Limb (tissue), 2 donors: Measurements from ENCODE around the gene IL3.

Source experiments
- DNase-seq, 2 donors: peaks; one replicate each; pipeline ENCODE4 v3.0.0-alpha.2; 2016; ENCODE audit errors: extremely low spot score in 2 of 2

Gene IL3

GRCh38 chr5:132056610-132057497, 3.6 kb upstream of the IL3 start:
- peak in 1 of 2 donors; percentile 15 for DNase-seq

DNA sequence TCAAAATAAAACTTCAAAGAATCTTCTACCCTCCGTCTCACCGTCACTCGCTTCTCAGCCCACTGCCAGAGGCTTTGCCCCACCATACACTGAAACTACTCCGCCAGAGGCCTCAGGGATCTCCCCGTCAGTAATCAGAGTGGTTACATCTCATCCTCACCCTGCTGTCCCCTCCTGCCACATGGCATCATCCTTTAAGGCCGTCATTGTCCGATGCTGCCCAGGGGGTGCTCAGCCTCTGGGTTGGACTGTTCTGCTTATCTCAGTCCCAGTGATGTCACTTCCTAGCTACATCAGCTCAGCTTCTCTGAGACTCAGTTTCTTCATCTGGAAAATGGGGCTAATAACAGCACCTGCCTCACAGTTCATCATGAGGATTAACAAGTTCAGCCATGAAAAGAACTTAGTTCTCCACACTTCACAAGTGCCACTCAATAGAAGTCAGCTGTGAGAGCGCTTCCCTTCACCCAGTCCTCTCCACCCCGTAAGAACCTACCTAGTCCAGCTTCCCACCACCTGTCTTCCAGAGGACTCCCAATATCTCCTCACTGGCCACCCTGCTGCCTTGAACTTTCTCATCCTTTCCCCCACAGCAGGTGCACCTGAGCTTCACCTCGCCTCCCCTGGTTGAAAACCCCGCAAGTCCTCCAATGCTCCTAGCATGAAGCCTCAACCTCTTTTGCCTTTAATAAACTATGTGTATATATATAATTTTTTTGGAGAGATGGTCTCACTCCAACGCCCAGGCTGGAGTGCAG, 2.8 kb upstream of the IL3 start:
- DNase-seq: peak in 1 of 2 donors; percentile 10

DNA sequence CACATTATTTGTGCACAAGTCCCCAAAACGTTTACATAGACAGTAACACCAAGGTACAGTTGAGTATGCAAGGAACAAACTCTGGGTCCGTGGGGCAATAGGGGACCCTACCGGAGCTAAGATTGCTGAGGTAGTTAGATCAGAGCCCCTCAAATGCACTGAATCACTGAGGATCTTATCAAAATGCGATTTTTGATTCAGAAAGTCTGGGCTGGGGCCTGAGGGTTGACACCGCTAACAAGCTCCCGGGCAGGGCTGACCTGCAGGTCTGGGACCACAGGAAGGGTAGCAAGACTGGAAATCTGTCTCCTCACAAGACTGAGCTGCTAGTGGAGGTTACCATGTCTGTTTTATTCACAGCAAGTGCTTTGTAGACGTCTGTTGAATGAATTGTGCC, 1.8 kb upstream of the IL3 start:
- DNase-seq: peak in 1 of 2 donors; percentile 2

DNA sequence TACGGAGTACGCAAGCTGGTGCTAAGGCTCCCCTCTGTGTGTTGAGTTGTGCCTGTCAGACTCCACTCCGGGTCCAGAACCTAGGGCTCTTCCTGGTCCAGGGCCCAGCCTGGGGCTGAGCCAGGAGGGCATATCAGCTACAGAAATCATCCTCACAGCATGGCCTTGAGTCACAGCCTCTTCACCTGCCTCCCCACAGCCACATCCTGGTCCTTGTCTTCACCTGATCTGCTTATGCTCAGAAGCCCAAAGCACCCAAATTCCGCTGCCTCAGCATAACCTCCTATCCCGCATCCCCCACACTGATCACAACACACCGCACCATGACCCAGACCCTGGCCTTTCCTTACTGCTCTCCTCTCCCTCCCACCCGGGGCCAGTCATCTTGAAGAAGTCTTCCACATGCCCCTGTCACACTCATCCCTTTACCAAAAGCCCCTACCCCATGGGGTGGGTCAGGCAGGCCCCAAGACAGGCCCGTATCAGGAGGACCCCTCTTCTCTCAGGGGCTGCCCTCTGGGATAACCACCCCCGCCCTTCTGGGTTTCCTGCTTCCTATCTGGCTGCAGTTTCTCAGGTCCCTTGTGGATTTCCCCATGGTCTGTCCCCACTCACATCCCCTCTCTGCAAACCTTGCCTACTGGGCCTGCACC, 1.3 kb upstream of the IL3 start:
- peak in 1 of 2 donors; percentile 13 for DNase-seq

DNA sequence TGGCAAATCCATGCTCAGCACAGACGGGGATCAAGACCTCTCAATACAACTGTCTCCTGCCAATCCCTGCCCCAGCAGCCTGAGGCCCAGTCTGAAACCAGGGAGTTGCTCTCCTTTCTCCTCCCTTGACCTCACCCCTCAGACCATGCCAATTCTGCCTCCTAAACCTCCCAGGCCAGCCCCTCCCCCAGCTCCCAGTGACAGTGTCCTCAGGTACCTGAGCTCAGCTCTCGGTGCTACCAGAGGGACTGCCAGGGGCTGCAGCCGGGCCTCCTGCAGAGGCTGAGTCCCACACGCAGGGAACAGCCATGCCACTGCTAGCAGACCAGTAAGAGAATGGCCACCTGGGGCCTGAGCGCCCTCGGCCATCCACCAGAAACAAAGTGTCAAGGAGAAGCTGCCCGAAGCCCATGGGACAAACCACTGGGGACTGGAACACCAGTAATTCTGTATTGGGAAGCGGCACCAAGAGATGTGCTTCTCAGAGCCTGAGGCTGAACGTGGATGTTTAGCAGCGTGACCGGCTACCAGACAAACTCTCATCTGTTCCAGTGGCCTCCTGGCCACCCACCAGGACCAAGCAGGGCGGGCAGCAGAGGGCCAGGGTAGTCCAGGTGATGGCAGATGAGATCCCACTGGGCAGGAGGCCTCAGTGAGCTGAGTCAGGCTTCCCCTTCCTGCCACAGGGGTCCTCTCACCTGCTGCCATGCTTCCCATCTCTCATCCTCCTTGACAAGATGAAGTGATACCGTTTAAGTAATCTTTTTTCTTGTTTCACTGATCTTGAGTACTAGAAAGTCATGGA, 557 bp upstream of the IL3 start:
- DNase-seq: peak in 1 of 2 donors; percentile 18

DNA sequence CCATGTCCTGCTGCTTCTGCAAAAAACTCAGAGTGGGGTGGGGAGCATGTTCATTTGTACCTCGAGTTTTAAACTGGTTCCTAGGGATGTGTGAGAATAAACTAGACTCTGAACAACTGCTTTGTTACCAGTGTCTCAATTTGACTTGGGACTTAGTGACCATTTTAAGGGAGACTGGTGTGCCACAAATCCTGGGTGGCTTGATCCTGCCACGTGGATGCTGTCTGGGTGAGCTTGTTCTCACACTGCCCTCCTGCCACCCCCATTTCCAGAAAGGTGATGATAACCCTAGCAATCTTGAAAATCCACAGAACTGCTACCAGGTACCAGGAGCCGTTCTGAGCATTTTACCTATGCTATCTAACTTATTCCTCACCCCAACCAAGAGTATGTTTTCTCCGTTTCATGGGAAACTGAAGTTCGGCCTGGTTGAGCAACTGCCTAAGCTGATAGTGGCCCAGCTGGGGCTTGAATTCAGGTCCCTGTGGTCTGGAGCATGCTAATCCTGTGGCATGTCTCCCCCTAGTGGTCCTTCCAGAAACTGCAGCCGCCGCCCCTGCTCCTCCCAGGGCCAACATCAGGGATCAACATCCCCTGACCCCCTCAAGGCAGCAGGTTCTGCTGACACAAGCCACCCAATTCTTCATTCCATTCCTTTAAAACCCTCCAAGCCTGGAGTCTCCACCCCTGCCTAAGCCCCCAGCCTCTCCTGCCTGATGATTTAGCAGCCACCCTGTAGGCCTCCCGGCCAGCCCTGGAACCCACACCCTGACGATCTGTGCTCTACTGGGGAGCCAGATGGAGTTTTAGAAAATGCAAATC, 2.8 kb downstream of the IL3 start:
- peak; percentile 57 to 82 for DNase-seq

DNA sequence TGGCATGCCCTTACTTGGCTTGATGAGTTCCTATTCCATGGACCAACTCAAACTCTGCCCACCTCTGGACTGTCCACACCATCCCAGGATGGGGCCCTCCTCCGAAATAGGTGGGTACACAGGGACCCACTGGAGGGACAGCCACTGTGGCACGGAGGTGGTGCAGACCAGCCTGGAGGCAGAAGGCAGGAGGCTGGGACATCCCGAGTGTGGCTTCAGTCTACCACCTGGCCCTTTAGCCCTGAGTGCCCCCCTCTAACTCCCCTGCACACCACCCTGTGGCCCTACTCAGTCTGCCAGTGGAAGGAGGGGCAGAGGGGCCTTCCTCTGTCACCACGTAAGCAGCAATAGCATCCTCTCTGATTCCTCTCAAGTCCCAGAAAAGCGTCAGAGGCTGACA, 3.7 kb downstream of the IL3 start:
- no peak for DNase-seq

- DNase-seq: peak in 1 of 2 donors; percentile 81
These were observed 4.4 kb downstream of the IL3 start for GRCh38 chr5:132064738-132065331.

- DNase-seq: peak; percentile 29 to 71
These were observed 5.0 kb downstream of the IL3 start for GRCh38 chr5:132065351-132065937.

DNA sequence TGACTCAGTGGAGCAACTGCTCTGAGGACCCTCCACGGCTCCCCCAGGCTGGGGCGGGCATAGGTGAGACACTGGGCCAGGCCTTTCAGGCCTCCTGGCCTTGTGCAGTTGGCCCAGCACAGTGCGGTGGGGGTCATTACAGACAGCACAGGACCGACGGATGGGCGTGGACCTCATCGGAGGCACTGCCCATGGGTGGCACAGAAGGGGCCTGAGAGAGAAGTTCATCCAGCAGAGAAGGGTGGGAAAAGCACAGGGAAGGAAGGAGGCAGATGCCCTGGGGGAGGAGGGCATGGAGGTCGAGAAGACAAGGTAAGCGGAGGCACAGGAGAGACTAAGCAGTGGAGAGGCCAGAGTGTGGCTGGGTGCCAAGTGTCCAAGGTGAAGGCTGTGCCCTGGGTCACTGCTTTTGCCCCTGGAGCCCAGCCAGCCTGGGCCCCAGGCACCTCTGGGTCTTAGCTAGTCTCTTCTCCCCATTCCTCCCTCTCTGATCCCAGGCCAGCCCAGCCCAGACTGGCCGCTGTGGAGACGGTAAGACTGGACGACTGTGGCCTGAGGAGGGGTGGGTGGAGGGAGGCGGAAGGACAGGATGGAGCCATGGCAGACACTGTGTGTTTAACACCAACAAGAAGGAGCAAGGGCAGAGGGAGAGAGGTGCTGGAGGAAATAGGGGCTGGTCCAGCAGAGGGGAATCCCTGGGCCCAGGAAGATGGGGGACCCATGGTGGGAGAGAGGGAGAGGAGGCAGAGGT, 5.7 kb downstream of the IL3 start:
- DNase-seq: no peak

- DNase-seq: no peak
These were observed 6.4 kb downstream of the IL3 start for GRCh38 chr5:132066871-132067270.

DNA sequence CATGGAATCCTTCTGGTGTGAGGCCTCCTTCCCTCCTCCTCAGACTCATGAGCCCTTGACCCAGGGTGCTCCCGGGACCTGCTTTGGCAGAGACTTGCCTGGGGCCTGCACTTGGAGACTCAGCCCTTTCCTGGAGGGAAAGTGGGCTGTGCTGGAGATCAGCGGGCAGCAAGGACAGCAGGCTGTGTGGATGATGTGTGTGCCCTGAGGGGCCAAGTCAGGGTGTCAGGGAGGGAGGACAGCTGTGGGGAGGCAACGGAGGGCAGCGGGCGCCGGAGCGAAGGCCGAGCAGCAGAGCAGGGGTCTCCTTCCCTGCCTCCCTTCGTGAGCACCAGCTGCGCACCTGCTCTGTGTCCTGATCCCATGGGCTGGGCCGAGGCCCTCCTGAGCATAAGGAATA, 7.0 kb downstream of the IL3 start:
- DNase-seq: no peak

- DNase-seq: no peak
These were observed 7.7 kb downstream of the IL3 start for GRCh38 chr5:132067941-132068808.

DNA sequence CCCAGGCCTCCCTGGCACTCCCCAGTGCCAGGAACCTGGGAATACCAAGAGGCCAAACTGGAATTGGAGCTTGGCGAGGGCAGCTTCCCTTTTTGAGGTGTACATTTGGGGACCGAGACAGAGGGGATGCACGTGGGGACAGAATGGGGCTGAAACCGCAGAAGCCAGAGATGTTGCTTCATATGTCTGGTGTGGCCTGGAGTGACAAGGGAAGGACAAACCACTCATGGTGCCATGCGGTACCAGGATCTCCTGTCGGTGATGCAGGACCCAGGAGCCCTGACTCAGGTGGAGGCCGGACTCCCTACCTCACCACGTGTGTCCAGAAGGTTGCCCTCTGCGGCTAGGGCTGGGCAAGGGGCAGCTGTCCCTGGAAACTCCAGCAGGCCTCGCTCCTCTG, 9.1 kb downstream of the IL3 start:
- DNase-seq: no peak

DNA sequence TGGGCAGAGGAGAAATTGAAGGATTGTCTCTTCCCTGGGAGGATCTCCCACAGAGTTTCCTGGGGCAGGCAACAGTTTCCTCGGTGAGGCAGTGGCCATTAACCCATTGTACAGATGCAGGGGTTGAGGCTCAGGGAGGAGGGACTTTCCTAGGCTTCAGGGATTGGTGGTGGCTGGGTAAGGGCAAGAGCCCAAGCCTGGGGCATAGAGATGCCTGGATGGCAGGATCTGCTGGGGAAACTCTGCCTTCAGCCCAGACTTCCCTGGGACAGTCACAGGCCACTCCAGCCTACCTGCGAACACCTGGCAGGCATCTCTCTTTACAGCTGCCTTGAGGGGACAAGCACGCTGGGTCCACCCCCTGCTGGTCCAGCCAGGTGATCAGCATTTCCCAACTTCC, 9.5 kb downstream of the IL3 start:
- DNase-seq: no peak

DNA sequence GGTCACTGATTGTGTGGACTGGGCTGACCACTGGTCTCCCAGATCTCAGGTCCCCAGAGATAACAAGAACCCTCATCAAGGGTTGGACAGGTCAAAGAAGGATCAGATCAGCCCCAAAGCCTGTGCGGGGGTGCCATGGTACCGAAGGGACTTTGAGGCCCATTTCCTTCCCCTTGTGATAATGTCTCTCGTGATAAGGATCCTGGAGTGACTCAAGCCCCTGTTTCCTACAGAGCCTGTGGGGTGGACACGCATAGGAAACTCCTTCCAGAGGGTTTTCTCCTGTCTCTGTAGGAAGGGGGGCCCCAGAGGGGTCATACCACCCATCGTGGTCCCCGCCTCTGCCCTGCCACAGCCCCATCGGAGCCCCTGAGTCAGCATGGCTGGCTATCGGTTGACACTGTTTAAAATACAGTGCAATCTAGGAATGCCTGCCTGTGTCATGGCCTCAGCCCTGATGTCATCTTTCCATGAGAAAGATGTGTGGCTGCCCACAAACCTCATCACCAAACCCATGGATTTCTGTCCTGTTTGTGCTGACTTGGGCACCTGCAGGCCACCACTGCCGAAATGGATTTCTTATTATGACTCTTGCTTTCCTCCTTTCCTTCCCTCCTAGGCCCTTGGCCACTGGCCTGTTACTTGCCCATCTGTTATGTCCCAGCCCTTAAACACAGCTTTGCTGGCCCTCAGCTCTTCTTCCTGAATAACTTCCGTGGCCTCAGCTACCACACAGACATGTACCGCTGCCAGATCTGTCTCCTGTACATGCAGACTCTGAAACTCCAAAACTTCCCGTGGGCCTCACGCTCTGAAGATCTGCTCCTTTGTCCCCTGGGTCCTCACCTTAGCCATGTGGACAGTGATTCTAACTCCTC, 10.2 kb downstream of the IL3 start:
- no peak for DNase-seq

DNA sequence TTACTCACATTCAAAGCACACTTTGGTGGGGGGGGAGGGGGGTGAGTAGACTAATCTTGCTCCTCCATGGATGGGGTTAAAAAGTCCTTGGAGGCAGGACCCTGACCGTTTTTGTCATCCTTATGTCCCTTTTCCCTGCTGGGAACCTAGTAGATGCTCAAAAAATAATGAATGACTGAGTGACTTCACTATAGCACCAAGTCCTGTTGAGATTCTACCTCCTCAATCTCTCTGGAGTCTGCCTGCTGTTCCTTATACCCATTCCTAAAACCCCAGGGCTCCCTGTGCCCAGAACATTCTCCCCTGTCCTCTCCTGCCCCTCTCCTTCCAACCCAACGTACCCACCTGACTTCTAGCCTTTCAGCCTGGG, 10.9 kb downstream of the IL3 start:
- no peak for DNase-seq
